GM19025 (cell line): ENCODE data around the gene C11orf54.
A peak's percentile ranks its signal among the peaks of the same experiment; 100 is the strongest.
"Not testable (repeated sequence)": the region's sequence is repeated elsewhere in the genome, so short reads cannot be mapped to it uniquely, and the experiment has no call there.

Source experiments
- ATAC-seq: cut with Tn5 transposase; IDR thresholded peaks from one replicate; pipeline ENCODE4 v1.9.1; 2021; ENCODE audit warnings: mild to moderate bottlenecking, low read depth, moderate library complexity; ENCODE audit not compliant: unreplicated experiment

Gene C11orf54

DNA sequence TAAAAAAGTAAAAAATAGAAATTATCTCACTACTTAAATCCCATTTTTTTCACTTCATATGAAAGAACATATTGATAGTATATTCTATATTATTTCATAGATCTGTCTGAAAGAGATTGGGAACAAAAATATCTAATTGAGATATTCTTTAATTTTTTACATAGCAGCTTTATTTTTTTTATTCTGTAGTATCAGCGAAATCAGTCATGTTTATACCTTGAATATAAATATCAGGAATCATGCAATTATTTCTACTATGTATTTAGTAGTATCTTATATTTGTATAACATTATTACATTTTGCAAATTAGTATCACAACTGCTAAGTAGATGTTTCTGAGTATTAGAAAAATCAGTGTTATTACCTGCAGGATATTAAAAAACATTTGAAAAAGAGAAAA is 20.4 kb downstream of the C11orf54 start:
- no peak for ATAC-seq

- ATAC-seq: no peak
Observed at GRCh38 chr11:93765551-93765950, 24.1 kb downstream of the C11orf54 start.

DNA sequence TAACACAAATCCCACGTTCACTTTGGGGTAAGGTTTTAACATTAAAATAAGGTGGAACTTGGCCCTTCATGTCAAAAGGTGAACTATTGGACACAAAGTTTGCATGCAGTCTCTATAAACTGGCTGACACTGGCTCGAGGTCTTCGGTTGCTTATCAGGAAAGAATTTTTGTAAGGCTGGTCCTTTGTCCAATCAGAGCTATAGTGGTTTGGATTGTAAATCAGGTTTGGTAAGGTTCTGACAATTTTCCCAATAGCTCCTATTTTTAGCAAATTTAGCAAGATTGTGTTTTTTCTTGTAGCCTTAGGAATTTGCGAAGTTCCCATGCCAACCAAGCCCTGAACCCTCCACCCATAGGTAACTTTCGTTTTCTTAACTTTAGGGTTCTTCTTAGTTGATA is 25.0 kb downstream of the C11orf54 start:
- ATAC-seq: no peak

GRCh38 chr11:93767018-93767417 is 25.5 kb downstream of the C11orf54 start:
- no peak for ATAC-seq

DNA sequence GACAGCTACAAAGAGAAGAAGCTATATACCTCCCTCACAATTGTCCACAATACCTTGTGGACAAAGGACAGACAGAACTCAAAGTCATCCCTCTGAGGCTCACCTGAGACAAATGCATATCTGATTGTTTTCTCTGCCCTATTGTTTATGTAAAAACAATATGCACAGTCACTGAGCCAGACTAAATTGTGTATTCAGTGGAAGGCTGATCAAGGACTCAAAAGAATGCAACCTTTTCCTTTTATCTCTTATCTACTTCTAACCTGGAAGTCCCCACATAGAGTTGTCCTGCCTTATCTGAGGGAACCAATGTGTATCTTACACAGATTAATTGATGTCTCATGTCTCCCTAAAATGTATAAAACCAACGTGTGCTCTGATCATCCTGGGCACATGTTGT is 28.7 kb downstream of the C11orf54 start:
- ATAC-seq: no peak

- no peak for ATAC-seq
Observed at GRCh38 chr11:93772123-93772522, 30.7 kb downstream of the C11orf54 start.

- no peak for ATAC-seq
Observed at GRCh38 chr11:93773045-93773477, 31.6 kb downstream of the C11orf54 start.

- ATAC-seq: no peak
Observed at GRCh38 chr11:93773601-93774200, 32.2 kb downstream of the C11orf54 start.

GRCh38 chr11:93774560-93774959 is 33.1 kb downstream of the C11orf54 start:
- ATAC-seq: not testable (repeated sequence)

DNA sequence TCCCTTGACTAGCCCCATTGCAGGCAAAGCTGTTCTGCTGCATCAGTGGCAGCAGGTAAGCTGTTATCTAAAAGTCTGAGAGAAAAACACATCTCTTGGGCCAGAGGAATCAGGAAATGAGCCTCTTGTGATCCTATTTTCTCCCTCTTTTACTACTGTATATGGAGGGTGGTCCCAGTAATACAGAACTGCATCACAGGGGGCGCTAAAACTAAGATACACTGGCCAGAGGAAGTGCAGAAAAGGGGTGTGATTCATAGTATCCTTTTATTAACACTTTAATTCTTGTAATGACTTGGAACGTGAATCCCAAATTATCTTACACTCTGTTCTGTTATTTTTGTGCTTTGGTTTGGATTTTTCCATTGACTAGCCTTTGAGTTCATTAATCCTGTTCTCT is 33.8 kb downstream of the C11orf54 start:
- ATAC-seq: no peak

- no peak for ATAC-seq
Observed at GRCh38 chr11:93783362-93783761, 41.9 kb downstream of the C11orf54 start.

DNA sequence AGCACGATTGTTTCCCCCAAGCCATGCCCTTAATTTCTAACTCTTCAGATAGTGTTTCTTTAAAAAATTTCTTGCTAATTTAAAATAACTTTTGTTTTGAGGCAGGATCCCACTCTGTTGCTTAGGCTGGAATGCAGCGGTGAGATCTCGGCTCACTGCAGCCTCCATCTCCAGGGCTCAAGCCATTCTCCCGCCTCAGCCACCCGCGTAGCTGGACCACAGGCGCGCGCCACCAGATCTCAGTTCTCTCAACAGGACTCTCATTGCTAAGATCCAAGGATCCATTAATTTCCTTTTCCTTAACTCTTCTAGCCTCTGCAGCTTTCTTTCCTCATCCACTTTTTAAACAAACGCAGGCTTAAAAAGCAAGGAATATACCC is 42.3 kb downstream of the C11orf54 start:
- peak; percentile 45 for ATAC-seq

GRCh38 chr11:93784145-93784934 is 42.9 kb downstream of the C11orf54 start, which contains the start of gene MED17:
TSS of gene MED17 (plus strand) at chr11:93784282. CDS start at chr11:93784514, 232 bp downstream.
- peak; percentile 94 for ATAC-seq

DNA sequence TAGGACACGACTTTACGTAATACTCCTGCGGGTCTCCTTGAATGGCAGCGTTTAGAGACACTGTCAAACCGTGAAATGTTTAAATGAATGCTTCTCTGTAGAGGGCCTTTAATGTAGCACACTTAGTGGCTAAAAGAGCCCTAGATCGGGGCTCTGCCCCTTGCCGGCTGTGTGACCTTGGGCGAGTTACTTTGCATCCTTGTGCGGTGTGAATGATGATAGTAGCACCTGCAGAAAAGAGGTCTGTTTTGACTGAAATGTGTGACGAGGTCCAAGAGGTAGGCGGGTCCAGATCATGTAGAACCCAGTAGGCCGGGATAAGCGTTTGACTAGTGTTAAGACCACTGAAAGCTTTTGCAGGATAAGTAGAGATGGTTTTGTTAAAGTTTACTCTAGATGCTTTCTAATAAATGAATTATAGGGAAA is 43.5 kb downstream of the C11orf54 start:
- ATAC-seq: peak; percentile 25

DNA sequence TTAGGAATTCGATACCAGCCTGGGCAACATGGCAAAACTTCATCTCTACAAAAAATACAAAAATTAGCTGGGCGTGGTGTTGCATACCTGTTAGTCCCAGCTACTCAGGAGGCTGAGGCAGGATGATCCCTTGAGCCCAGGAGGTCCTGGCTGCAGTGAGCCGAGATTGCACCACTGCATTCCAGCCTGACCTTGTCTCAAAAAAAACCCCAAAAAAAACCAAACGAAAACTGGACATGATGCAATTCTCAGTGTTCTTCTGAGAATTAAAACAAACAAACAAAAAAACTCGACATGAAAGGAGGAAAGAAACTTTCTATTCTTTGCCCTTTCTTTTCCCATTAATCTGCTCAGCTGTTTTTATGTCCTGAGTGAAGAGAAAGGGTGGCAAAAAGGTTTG is 50.0 kb downstream of the C11orf54 start:
- no peak for ATAC-seq

GRCh38 chr11:93796441-93797231 is 55.2 kb downstream of the C11orf54 start:
- no peak for ATAC-seq

GRCh38 chr11:93801366-93801765 is 59.9 kb downstream of the C11orf54 start:
- no peak for ATAC-seq

- no peak for ATAC-seq
Observed at GRCh38 chr11:93804879-93805278, 63.4 kb downstream of the C11orf54 start.

DNA sequence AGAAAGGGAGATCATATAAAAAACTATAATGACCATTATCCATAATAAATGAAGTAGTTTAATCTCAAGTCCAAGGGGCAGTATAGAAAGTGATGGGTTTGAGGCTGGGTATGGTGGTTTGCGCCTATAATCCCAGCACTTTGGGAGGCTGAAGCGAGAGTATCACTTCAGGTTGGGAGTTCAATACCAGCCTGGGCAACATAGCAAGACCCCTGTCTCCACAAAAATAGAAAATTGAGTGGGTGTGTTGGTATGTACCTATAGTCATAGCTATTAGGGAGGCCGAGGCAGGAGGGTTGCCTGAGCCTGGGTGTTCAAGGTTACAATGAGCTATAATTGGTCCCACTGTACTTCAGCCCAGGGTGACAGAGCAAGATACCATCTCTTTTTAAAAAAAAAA is 66.5 kb downstream of the C11orf54 start:
- ATAC-seq: no peak

DNA sequence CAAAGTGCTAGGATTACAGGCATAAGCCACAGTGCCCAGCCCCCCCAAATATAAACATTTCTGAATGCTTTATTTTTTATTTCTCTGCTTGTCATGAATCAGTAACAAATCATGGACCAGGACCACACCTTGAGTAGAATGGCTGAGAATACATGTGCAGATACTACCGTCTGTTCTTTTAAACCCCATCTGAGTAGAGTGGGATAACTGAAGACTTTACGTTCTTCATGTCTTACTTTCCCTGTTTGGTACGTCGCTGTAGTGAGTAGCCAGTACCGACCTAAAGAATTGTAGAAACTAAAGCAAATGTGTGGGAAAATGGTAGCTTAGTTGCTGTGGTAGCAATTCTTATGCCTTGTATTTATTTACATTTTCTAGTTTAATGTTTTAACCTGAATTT is 72.5 kb downstream of the C11orf54 start:
- no peak for ATAC-seq
